Measurements from ENCODE around the gene KCNIP4. TPM values are rescaled to one million over a fixed set of nuclear protein-coding genes. Genes with fewer than 3 reads are reported as not detected.

KCNIP4 gene
- total and polyA plus RNA-seq, 2 of the 8 experiments (the other 6 are each of a cell fraction or from before 2014, with no cell fraction given) = 0.06 TPM; not detected in 1

- H3K23me2 ChIP-seq (ENCODE audit: low read depth, low read length) = no peaks in the 10 kb centered on the region
- no peak overlapping the region for H3K14ac ChIP-seq (ENCODE audit: insufficient read length)
- H2BK15ac ChIP-seq (ENCODE audit: low read length) = no peak overlapping the region
- ChIA-PET CTCF (ENCODE audit: partially characterized antibody) (interaction anchor here (0.6 to 0.7 kb wide), 2 partner anchors 145 to 789 kb away, joined by 3 read pairs; no protein-coding TSS in a partner anchor), POLR2A (ENCODE audit: partially characterized antibody) (no interaction called here)
- TF ChIP-seq GTF2F1 (IDR thresholded peaks at IDR 0.05; ENCODE audit: borderline replicate concordance, low read depth, low read length) (no peak), JUND (IDR thresholded peaks at IDR 0.05; ENCODE audit: low read length) (peak; percentile 40; the same call in 1 of the 2 replicates)
- H3K4me2 ChIP-seq (ENCODE audit: insufficient read depth in 1 of 2, low read depth in 2 of 2, low read length in 2 of 2) = no peak overlapping the region
- H3K36me3 ChIP-seq (ENCODE audit: control insufficient read depth in 2 of 4, insufficient read depth in 4 of 4, low read length in 3 of 4) = no peaks in the 10 kb centered on the region
- 77% methylated on average over 2 of the region's 2 CpGs; no CpG with 5 or more reads in 1 of the 2 experiments for whole genome bisulfite sequencing, 2 experiments (ENCODE audit: extremely low coverage in 1 of 2, insufficient coverage in 1 of 2, insufficient read length in 1 of 2, insufficient replicate concordance in 2 of 2, low coverage in 1 of 2, low lambda C conversion rate in 2 of 2, missing lambda C conversion rate in 1 of 2)
- H2AK5ac ChIP-seq (ENCODE audit: low read depth, low read length) = no peak overlapping the region
- no peak overlapping the region for H3K23ac ChIP-seq (ENCODE audit: insufficient read length)
- no peaks in the 10 kb centered on the region for H3K79me1 ChIP-seq (ENCODE audit: low read depth, low read length)
- H3K79me2 ChIP-seq (ENCODE audit: control insufficient read depth in 1 of 2, insufficient read depth in 2 of 2, low read length in 2 of 2) = no peaks in the 10 kb centered on the region
- no peak overlapping the region for H4K5ac ChIP-seq (ENCODE audit: insufficient read length, low read depth, low read length)
- FAIRE-seq = no peak
- peaks cover 0 to 2% (median 0%) of the 10 kb centered on the region in 4 experiments; a peak in 1 of 7 replicates for H3K4me1 ChIP-seq (replicated peaks in 1 of 4; ENCODE audit: control insufficient read depth in 3 of 4, insufficient read depth in 4 of 4, low read length in 3 of 4)
- H3K18ac ChIP-seq (ENCODE audit: extremely low read depth, low read length) = no peak overlapping the region
- H4K20me1 ChIP-seq (replicated peaks in 1 of 2; ENCODE audit: control insufficient read depth in 1 of 2, insufficient read depth in 2 of 2, low read length in 2 of 2) = no peaks in the 10 kb centered on the region
- no peaks in the 10 kb centered on the region for H3K9me3 ChIP-seq (ENCODE audit: insufficient read depth in 2 of 2, low read depth in 1 of 2, low read length in 1 of 2)
- H3K56ac ChIP-seq (replicated peaks; ENCODE audit: insufficient read length, low read depth, low read length) = no peak overlapping the region
- no peak overlapping the region for H4K8ac ChIP-seq (ENCODE audit: extremely low read depth, insufficient read depth, low read length)
- H2BK12ac ChIP-seq (ENCODE audit: low read depth, low read length) = no peak overlapping the region
- H3K27ac ChIP-seq (ENCODE audit: low read depth, low read length) = no peak overlapping the region
- H2AFZ ChIP-seq (ENCODE audit: low read length) = no peak overlapping the region
- H3K27me3 ChIP-seq (replicated peaks in 1 of 4; ENCODE audit: control insufficient read depth in 3 of 4, extremely low read depth in 1 of 4, insufficient read depth in 3 of 4, low read length in 3 of 4) = no peaks in the 10 kb centered on the region
- no peak overlapping the region for H2BK5ac ChIP-seq (ENCODE audit: low read depth, low read length)
- H2BK120ac ChIP-seq (replicated peaks; ENCODE audit: low read depth, low read length) = no peak overlapping the region
- no peak overlapping the region for H3K4ac ChIP-seq (replicated peaks; ENCODE audit: insufficient read length, low read depth, low read length)
- no peak overlapping the region for H3K9ac ChIP-seq (replicated peaks in 1 of 4; ENCODE audit: extremely low read depth in 1 of 4, low read depth in 3 of 4, low read length in 3 of 4)
- no peak overlapping the region for H2BK20ac ChIP-seq (ENCODE audit: low read length)
- peak in 1 of 2 experiments; percentile 2 for DNase-seq (ENCODE audit: low read depth in 1 of 2, low spot score in 2 of 2)
- H4K91ac ChIP-seq (replicated peaks; ENCODE audit: insufficient read length, low read length) = no peak overlapping the region
- H3K4me3 ChIP-seq (ENCODE audit: extremely low read depth in 1 of 4, insufficient read depth in 2 of 4, low read depth in 3 of 4, low read length in 4 of 4) = no peak overlapping the region
Observed at GRCh38 chr4:21656832-21657231, 291.7 kb downstream of the KCNIP4 start.

All from H1 (cell line).